IgD-negative memory B cell (primary cell): ENCODE data around the gene PSMD13. TPM values are rescaled to one million over a fixed set of nuclear protein-coding genes. Genes with fewer than 3 reads are reported as not detected.
A peak's percentile ranks its signal among the peaks of the same experiment; 100 is the strongest.
"Not testable (repeated sequence)": the region's sequence is repeated elsewhere in the genome, so short reads cannot be mapped to it uniquely, and the experiment has no call there.

Experiments
- H3K27ac Mint-ChIP-seq, 3 donors: one replicate each; pipeline ENCODE4 v1.8.0; 2020 to 2022; ENCODE audit warnings: mild to moderate bottlenecking in 3 of 3, mixed read lengths in 3 of 3, moderate library complexity in 1 of 3
- H3K27me3 Mint-ChIP-seq: one replicate; pipeline ENCODE4 v1.8.0; 2021; ENCODE audit warnings: mixed read lengths
- H3K36me3 Mint-ChIP-seq: one replicate; pipeline ENCODE4 v1.8.0; 2020; ENCODE audit warnings: mild to moderate bottlenecking, mixed read lengths
- H3K4me1 Mint-ChIP-seq, 3 donors: one replicate each; pipeline ENCODE4 v1.8.0; 2020 to 2022; ENCODE audit warnings: mixed read lengths in 3 of 3, mild to moderate bottlenecking in 1 of 3
- H3K4me3 Mint-ChIP-seq, 4 donors: one replicate each; pipeline ENCODE4 v1.8.0; 2020 to 2022; ENCODE audit warnings: mild to moderate bottlenecking in 4 of 4, mixed read lengths in 4 of 4, moderate library complexity in 3 of 4
- H3K9me3 Mint-ChIP-seq, 3 donors: one replicate each; pipeline ENCODE4 v1.8.0; 2020 to 2021; ENCODE audit warnings: mixed read lengths in 3 of 3, mild to moderate bottlenecking in 1 of 3
- polyA plus RNA-seq: library from polyadenylated mRNA; unstranded; fragments of 300-500 nt; fragmentation: Illumina TruSeq; gene quantifications from one replicate; pipeline ENCODE4 v1.2.3, GENCODE V29; 2021

Gene PSMD13
- polyA plus RNA-seq, 1 donor from 2014 or later = 179 TPM

- H3K4me1 Mint-ChIP-seq = peaks cover 8 to 22% (median 15%) of the 10 kb centered on the region in 3 donors
- peaks cover 18% of the 10 kb centered on the region for H3K27me3 Mint-ChIP-seq
- no peak overlapping the region for H3K27ac Mint-ChIP-seq
- H3K36me3 Mint-ChIP-seq = peaks cover under 1% of the 10 kb centered on the region
- no peaks in the 10 kb centered on the region for H3K9me3 Mint-ChIP-seq
- H3K4me3 Mint-ChIP-seq = no peak overlapping the region
These were observed 49.1 kb downstream of the PSMD13 start for GRCh38 chr11:285894-286220.

DNA sequence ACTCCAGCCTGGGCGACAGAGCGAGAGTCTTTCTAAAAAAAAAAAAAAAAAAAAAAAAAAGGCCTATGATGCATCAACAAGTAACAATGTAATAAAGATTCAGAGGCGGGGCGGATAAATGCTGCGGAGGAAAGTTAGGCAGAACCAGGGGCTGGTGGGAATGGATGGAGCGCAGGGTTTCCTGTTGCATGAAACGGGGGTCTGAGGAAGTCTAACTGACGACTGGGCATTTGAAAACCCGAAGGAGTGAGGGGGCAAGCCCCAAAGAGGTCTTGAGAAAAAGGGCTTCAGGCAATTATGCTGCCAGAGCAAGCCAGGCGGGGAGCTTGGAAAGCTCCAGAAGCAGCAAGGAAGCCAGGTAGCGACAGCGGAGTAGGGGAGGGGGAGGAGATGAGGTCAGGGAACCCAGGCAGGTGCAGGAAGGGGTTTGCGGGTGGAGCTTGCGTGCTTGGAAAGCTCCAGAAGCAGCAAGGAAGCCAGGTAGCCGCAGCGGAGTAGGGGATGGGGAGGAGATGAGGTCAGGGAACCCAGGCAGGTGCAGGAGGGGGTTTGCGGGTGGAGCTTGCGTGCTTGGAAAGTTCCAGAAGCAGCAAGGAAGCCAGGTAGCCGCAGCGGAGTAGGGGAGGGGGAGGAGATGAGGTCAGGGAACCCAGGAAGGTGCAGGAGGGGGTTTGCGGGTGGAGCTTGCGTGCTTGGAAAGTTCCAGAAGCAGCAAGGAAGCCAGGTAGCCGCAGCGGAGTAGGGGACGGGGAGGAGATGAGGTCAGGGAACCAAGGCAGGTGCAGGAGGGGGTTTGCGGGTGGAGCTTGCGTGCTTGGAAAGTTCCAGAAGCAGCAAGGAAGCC lies 50.4 kb downstream of the PSMD13 start:
- Mint-ChIP-seq H3K27me3 (peaks cover 13% of the 10 kb centered on the region), H3K4me3 (peak overlapping the region; percentile 86 to 96 (median 92)), H3K4me1 (peaks cover 3 to 18% (median 13%) of the 10 kb centered on the region in 3 donors), H3K27ac (peak overlapping the region; percentile 80 to 85 (median 82))
- H3K36me3 Mint-ChIP-seq, H3K9me3 Mint-ChIP-seq: not testable (repeated sequence)

GRCh38 chr11:287821-288477 lies 51.2 kb downstream of the PSMD13 start:
- H3K27me3 Mint-ChIP-seq = peaks cover 7% of the 10 kb centered on the region
- peaks cover 3 to 16% (median 13%) of the 10 kb centered on the region in 3 donors for H3K4me1 Mint-ChIP-seq
- H3K4me3 Mint-ChIP-seq = peak overlapping the region; percentile 86 to 96 (median 92)
- peak overlapping the region; percentile 80 to 85 (median 83) for H3K27ac Mint-ChIP-seq
- H3K36me3 Mint-ChIP-seq = peaks cover 3% of the 10 kb centered on the region
- no peaks in the 10 kb centered on the region for H3K9me3 Mint-ChIP-seq

- Mint-ChIP-seq H3K9me3 (no peaks in the 10 kb centered on the region), H3K4me1 (peaks cover 3 to 14% (median 13%) of the 10 kb centered on the region in 3 donors), H3K36me3 (peaks cover 3% of the 10 kb centered on the region), H3K4me3 (peak within 1 kb of the TSS; percentile 86 to 96 (median 92)), H3K27ac (peak within 1 kb of the TSS; percentile 80 to 86 (median 83)), H3K27me3 (peaks cover 3% of the 10 kb centered on the region)
These were observed 52.0 kb downstream of the PSMD13 start, which contains the start of gene PGGHG for GRCh38 chr11:288478-289397. TSS of gene PGGHG (plus strand) at chr11:289126. CDS start at chr11:289817, 691 bp downstream.

- Mint-ChIP-seq H3K36me3 (peaks cover 3% of the 10 kb centered on the region), H3K27me3 (peaks cover 3% of the 10 kb centered on the region), H3K4me3 (peak overlapping the region; percentile 61 to 92 (median 82)), H3K9me3 (no peaks in the 10 kb centered on the region), H3K4me1 (peaks cover 3 to 13% (median 13%) of the 10 kb centered on the region in 3 donors), H3K27ac (peak overlapping the region; percentile 60 to 86 (median 67))
These were observed 52.6 kb downstream of the PSMD13 start for GRCh38 chr11:289398-289711.

DNA sequence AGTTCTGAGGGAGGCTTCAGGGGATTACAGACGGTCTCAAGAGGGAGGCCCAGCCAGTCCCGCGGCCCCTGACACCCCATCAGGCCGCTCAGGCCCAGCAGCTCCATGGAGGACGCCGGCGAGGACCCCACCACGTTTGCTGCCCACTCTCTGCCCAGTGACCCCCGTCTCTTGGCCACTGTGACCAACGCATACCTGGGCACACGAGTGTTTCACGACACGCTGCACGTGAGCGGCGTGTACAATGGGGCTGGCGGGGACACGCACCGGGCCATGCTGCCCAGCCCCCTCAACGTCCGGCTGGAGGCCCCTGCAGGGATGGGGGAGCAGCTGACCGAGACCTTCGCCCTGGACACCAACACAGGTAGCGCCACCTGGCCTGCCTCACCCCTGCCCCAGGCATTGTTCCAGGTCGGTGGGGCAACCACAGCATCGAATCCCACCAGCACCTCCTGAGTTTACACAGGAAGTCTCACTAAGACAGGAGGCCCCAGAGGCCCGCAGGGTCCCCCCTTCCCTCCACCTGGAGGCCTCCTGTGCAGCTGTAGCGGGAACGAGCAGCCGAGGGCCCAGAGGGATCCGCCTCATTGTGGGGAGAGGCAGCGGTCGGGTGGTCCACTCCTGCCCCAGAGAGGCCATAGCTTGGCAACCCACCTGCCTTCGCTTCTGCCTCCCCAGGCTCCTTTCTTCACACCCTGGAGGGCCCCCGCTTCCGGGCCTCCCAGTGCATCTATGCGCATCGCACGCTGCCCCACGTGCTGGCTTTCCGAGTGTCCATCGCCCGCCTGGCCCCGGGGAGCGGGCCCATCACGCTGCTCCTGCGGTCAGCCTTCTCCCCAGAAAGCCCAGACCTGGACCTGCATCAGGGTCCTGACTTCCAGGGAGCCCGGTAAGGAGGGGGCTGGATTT lies 53.2 kb downstream of the PSMD13 start:
- no peaks in the 10 kb centered on the region for H3K9me3 Mint-ChIP-seq
- peak overlapping the region; percentile 60 to 86 (median 67) for H3K27ac Mint-ChIP-seq
- H3K27me3 Mint-ChIP-seq = peaks cover 3% of the 10 kb centered on the region
- H3K4me1 Mint-ChIP-seq = peaks cover 3 to 13% (median 13%) of the 10 kb centered on the region in 3 donors
- H3K36me3 Mint-ChIP-seq = peaks cover 3% of the 10 kb centered on the region
- H3K4me3 Mint-ChIP-seq = peak overlapping the region; percentile 61 to 92 (median 82)

- Mint-ChIP-seq H3K27ac (peak overlapping the region in 1 of 3 donors; percentile 60), H3K4me1 (peaks cover 3 to 13% (median 13%) of the 10 kb centered on the region in 3 donors), H3K4me3 (peak overlapping the region in 3 of 4 donors; percentile 34 to 60 (median 52)), H3K27me3 (peaks cover 3% of the 10 kb centered on the region), H3K36me3 (peaks cover 3% of the 10 kb centered on the region), H3K9me3 (no peaks in the 10 kb centered on the region)
These were observed 54.0 kb downstream of the PSMD13 start for GRCh38 chr11:290621-291231.

- peak overlapping the region in 2 of 4 donors; percentile 18 to 60 for H3K4me3 Mint-ChIP-seq
- H3K27me3 Mint-ChIP-seq = peaks cover 3% of the 10 kb centered on the region
- H3K4me1 Mint-ChIP-seq = peaks cover 3 to 13% (median 13%) of the 10 kb centered on the region in 3 donors
- H3K36me3 Mint-ChIP-seq = peaks cover 3% of the 10 kb centered on the region
- H3K9me3 Mint-ChIP-seq = no peaks in the 10 kb centered on the region
- peak overlapping the region in 1 of 3 donors; percentile 60 for H3K27ac Mint-ChIP-seq
These were observed 54.8 kb downstream of the PSMD13 start for GRCh38 chr11:291281-292210.

DNA sequence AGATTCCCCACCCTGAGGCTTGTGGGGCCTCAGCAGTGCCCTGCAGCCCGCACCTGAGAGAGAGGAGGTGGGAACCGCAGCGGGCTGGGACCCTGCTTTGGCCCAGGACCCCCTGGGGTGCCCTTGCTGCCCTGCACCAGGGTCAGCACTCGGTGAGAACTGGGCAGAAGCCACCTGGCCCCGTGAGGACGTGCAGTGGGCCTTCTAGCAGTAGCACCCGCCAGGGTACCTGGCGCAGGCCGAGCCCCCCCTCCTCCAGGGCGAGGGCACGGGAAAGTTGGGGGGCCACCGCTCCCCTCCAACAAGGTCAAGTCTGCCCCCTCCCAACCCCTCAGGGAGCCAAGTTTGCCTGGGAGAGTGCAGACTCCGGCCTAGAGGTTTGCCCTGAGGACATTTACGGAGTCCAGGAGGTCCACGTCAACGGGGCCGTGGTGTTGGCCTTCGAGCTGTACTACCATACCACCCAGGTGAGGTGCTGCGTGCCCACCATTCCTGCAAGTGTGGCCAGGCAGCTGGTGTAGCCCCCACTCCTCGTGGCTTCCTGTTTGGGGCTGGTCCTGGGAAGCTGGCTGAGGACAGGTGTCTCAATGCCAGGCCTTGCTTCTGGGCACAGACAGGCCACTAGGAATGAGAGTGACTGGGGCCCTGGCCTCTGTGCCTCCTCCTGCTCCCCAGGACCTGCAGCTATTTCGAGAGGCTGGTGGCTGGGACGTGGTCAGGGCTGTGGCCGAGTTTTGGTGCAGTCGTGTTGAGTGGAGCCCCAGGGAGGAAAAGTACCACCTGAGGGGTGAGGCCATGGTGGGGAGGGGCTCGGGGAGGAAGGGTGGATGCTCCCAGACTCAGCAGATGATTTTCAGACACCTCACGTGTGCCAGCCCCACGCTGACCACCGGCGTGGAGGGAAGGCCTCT lies 55.7 kb downstream of the PSMD13 start:
- peaks cover 0 to 13% (median 12%) of the 10 kb centered on the region in 3 donors for H3K4me1 Mint-ChIP-seq
- H3K9me3 Mint-ChIP-seq = no peaks in the 10 kb centered on the region
- H3K27me3 Mint-ChIP-seq = peaks cover 2% of the 10 kb centered on the region
- peaks cover 3% of the 10 kb centered on the region for H3K36me3 Mint-ChIP-seq
- H3K27ac Mint-ChIP-seq = peak overlapping the region in 1 of 3 donors; percentile 21
- H3K4me3 Mint-ChIP-seq = no peak overlapping the region

DNA sequence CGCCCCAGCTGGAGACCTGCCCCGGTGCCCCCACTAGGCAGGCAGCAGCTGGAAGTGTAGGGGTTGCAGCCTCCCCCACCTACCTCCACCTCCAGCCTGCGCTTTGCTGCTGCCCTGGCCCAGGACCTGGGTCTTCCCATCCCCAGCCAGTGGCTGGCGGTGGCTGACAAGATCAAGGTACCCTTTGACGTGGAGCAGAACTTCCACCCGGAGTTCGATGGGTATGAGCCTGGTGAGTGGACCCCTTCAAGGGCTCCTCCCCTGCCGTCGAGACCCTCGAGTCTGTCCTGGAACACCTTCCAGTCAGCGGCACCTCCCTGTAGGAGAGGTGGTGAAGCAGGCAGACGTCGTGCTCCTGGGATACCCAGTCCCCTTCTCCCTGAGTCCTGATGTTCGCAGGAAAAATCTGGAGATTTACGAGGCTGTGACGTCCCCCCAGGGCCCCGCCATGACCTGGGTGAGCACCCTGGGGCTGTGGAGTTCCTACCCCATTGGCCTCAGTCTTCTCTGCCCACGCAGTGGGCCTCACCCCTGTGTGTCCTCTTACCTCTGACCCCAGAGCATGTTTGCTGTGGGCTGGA lies 56.6 kb downstream of the PSMD13 start:
- Mint-ChIP-seq H3K27ac (no peak overlapping the region), H3K4me1 (peaks cover 0 to 10% (median 9%) of the 10 kb centered on the region in 3 donors), H3K4me3 (no peak overlapping the region), H3K27me3 (peaks cover 4% of the 10 kb centered on the region), H3K36me3 (peaks cover 3% of the 10 kb centered on the region), H3K9me3 (no peaks in the 10 kb centered on the region)

- H3K4me3 Mint-ChIP-seq = no peak overlapping the region
- H3K27ac Mint-ChIP-seq = no peak overlapping the region
- peaks cover 3% of the 10 kb centered on the region for H3K36me3 Mint-ChIP-seq
- H3K4me1 Mint-ChIP-seq = peaks cover 0 to 10% (median 9%) of the 10 kb centered on the region in 3 donors
- H3K9me3 Mint-ChIP-seq = no peaks in the 10 kb centered on the region
- peaks cover 4% of the 10 kb centered on the region for H3K27me3 Mint-ChIP-seq
These were observed 57.3 kb downstream of the PSMD13 start for GRCh38 chr11:293852-294661.
